T-cell (primary cell): ENCODE measurements around the gene UMAD1. TPM values are rescaled to one million over a fixed set of nuclear protein-coding genes. Genes with fewer than 3 reads are reported as not detected.

Experiments used
- ATAC-seq, 4 experiments: fragments of 200-7000 bp in 3 of 4; fragments of 150-1000 bp in 1 of 4; cut with Tn5 transposase; replicated peaks in 1 of 4; 1 replicate in 3 of 4; 2 replicates in 1 of 4; pipeline ENCODE4 v1.10.0; 2021; ENCODE audit warnings: moderate library complexity in 3 of 4, mild to moderate bottlenecking in 2 of 4, moderate number of reproducible peaks in 1 of 4
- CTCF ChIA-PET, 2 donors: fragments of 300-600 bp; sonication (Branson Sonifier 250); formaldehyde crosslinking; loops; one replicate each; lab custom pipeline; 2022; ENCODE audit warnings: antibody characterized with exemption in 2 of 2; lab: Charles Lee
- POLR2A ChIA-PET, 2 donors: fragments of 300-600 bp; sonication (Branson Sonifier 250); formaldehyde crosslinking; loops; one replicate each; lab custom pipeline; 2022; ENCODE audit warnings: antibody characterized with exemption in 2 of 2; lab: Charles Lee
- DNase-seq, 35 experiments: peaks; one replicate each; pipeline versions ENCODE4 v3.0.0 to v3.0.0-alpha.2; 2013 to 2023
- H3K27ac ChIP-seq: one replicate; pipeline ENCODE4 v1.5.1; 2013; ENCODE audit warnings: low read length
- H3K27me3 ChIP-seq, 2 experiments: replicated peaks in 1 of 2; 1 replicate in 1 of 2; 2 replicates in 1 of 2; pipeline versions ENCODE4 v1.6.1 to v1.7.0; 2013; ENCODE audit warnings: low read length in 1 of 2, mixed read lengths in 1 of 2; ENCODE audit not compliant: control insufficient read depth in 2 of 2, insufficient read depth in 2 of 2; ENCODE audit errors: extremely low read depth in 1 of 2
- H3K36me3 ChIP-seq, 2 donors: 1 replicate in 1 of 2; 2 replicates in 1 of 2; pipeline versions ENCODE4 v1.6.1 to v1.7.0; 2013; ENCODE audit warnings: low read length in 1 of 2; ENCODE audit not compliant: control insufficient read depth in 2 of 2, insufficient read depth in 1 of 2; ENCODE audit errors: extremely low read depth in 1 of 2
- H3K4me1 ChIP-seq, 2 experiments: 1 replicate in 1 of 2; 2 replicates in 1 of 2; pipeline versions ENCODE4 v1.6.1 to v1.7.0; 2013; ENCODE audit warnings: low read length in 2 of 2, mixed read lengths in 1 of 2; ENCODE audit not compliant: insufficient read depth in 2 of 2, control insufficient read depth in 1 of 2; ENCODE audit errors: extremely low read depth in 1 of 2
- H3K4me3 ChIP-seq, 2 donors: 1 replicate in 1 of 2; 2 replicates in 1 of 2; pipeline versions ENCODE4 v1.5.1 to v1.7.0; 2013; ENCODE audit warnings: mild to moderate bottlenecking in 2 of 2, low read length in 1 of 2, moderate library complexity in 1 of 2; ENCODE audit not compliant: control insufficient read depth in 1 of 2; ENCODE audit errors: extremely low read depth in 1 of 2
- H3K9me3 ChIP-seq: 2 replicates; pipeline ENCODE4 v1.7.0; 2013
- H3K27ac Mint-ChIP-seq, 2 donors: one replicate each; pipeline ENCODE4 v1.8.0; 2020 to 2021; ENCODE audit warnings: mild to moderate bottlenecking in 2 of 2, mixed read lengths in 2 of 2
- H3K27me3 Mint-ChIP-seq, 2 donors: one replicate each; pipeline ENCODE4 v1.8.0; 2021 to 2022; ENCODE audit warnings: mixed read lengths in 2 of 2
- H3K36me3 Mint-ChIP-seq: one replicate; pipeline ENCODE4 v1.8.0; 2021; ENCODE audit warnings: mixed read lengths
- H3K4me1 Mint-ChIP-seq, 3 donors: one replicate each; pipeline ENCODE4 v1.8.0; 2020 to 2022; ENCODE audit warnings: mixed read lengths in 3 of 3, mild to moderate bottlenecking in 1 of 3
- H3K4me3 Mint-ChIP-seq, 3 donors: one replicate each; pipeline ENCODE4 v1.8.0; 2020 to 2022; ENCODE audit warnings: mild to moderate bottlenecking in 3 of 3, mixed read lengths in 3 of 3, moderate library complexity in 3 of 3
- H3K9me3 Mint-ChIP-seq, 3 donors: one replicate each; pipeline ENCODE4 v1.8.0; 2020 to 2022; ENCODE audit warnings: mixed read lengths in 3 of 3
- WGBS: methylation state at CpG from one replicate; pipeline ENCODE4 v1.1.5; 2013; ENCODE audit warnings: missing lambda C conversion rate; ENCODE audit not compliant: insufficient coverage; 5-methylcytosine and 5-hydroxymethylcytosine counted together
- total RNA-seq, 35 experiments: library from RNA in 6 of 35; stranded (reverse) in 6 of 35; fragments of 120-200 nt in 1 of 35; gene quantifications; one replicate each; pipeline versions ENCODE4 v1.2.1 to v1.2.4 and lab custom pipeline; 2013 to 2026

Gene UMAD1
- total RNA-seq, 5 donors from 2014 or later (not counting 1 experiment from before 2014, with no cell fraction given): 13.8 to 19.8 (median 16.6) TPM

DNA sequence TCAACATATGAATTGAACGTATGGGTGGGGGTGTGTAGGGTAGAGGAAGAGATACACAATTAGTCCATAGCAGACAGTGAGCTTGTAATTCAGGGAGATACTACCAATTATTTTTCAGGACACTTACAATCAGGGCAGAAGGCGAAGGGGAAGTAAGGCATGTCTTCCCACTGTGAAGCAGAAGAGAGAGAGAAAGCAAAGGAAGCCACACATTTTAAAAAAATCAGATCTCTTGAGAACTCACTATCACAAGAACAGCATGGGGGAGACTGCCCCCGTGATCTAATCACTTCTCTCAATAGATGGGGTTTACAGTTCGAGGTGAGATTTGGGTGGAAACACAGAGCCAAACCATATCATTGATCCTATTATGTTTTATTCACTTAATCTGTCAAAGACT lies 194.2 kb downstream of the UMAD1 start:
- ChIA-PET CTCF (interaction anchor here in 1 of 2 donors (0.8 kb wide), 1 partner anchor 33 kb away, joined by 3 read pairs; no protein-coding TSS in a partner anchor), POLR2A (no interaction called here)
- Histone ChIP-seq H3K27me3 (no peaks in the 10 kb centered on the region), H3K4me3 (no peak overlapping the region), H3K9me3 (no peaks in the 10 kb centered on the region), H3K27ac (no peak overlapping the region), H3K4me1 (no peaks in the 10 kb centered on the region), H3K36me3 (peaks cover 0 to 2% of the 10 kb centered on the region in 2 donors)
- ATAC-seq: no peak
- DNase-seq: no peak
- Mint-ChIP-seq H3K27ac (no peak overlapping the region), H3K9me3 (no peaks in the 10 kb centered on the region), H3K4me1 (peaks cover 7 to 9% (median 7%) of the 10 kb centered on the region in 3 donors), H3K27me3 (no peaks in the 10 kb centered on the region), H3K4me3 (no peak overlapping the region), H3K36me3 (peaks cover 23% of the 10 kb centered on the region)
- no CpG with 5 or more reads among the region's 4 CpGs for WGBS

DNA sequence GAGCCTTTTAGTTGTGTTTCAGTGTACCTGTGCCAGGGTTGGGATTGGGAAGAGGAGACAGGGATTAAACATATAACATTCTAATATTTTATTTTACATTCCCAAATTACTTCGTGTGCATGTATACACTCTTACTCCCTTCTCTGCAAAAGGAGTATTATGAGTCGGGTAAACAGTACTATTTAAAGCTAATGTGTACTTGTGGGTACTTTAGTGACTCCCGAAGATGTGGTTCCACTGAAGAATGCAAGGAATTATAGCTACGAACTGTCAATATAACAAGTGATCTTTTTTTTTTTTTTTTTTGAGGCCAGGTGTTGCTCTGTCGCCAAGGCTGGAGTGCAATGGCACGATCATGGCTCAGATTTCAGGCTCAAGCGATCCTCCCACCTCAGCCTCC lies 200.5 kb downstream of the UMAD1 start:
- Histone ChIP-seq H3K36me3 (no peaks in the 10 kb centered on the region), H3K4me1 (no peaks in the 10 kb centered on the region), H3K27me3 (no peaks in the 10 kb centered on the region), H3K27ac (no peak overlapping the region), H3K4me3 (no peak overlapping the region), H3K9me3 (no peaks in the 10 kb centered on the region)
- Mint-ChIP-seq H3K27me3 (no peaks in the 10 kb centered on the region), H3K4me1 (peaks cover 0 to 6% (median 2%) of the 10 kb centered on the region in 3 donors), H3K4me3 (no peak overlapping the region), H3K9me3 (no peaks in the 10 kb centered on the region), H3K36me3 (peaks cover 11% of the 10 kb centered on the region), H3K27ac (no peak overlapping the region)
- POLR2A ChIA-PET: interaction anchor here (0.7 to 1.0 kb wide), 3 partner anchors 25 to 188 kb away, joined by 3 to 7 read pairs (median 4); no protein-coding TSS in a partner anchor
- DNase-seq (no peak), ATAC-seq (no peak)
- CTCF ChIA-PET: no interaction called here
- WGBS: no CpG with 5 or more reads among the region's 7 CpGs

DNA sequence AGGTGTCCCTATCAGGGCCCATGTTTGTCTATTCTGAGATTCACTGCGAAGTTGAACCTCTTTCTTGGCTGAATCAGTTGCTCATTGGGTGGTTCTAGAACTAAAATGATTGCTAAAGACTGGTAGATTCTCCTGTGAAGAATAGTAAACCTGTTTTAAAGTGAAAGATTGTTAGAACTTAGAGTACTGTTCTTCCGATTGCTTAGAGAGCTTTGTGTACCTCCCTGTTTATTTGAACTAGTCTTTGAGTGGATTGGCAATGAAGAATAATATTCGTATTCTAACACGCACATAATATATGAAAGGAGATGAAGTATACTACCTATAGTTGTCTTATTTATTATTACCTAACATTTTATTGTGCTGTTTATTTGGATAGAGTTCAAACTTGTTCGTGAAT lies 202.7 kb downstream of the UMAD1 start:
- ChIA-PET POLR2A (no interaction called here), CTCF (interaction anchor here in 1 of 2 donors (0.7 kb wide), 1 partner anchor 70 kb away, joined by 3 read pairs; no protein-coding TSS in a partner anchor)
- Mint-ChIP-seq H3K4me1 (peaks cover 8 to 15% (median 12%) of the 10 kb centered on the region in 3 donors), H3K36me3 (peaks cover 11% of the 10 kb centered on the region), H3K27me3 (no peaks in the 10 kb centered on the region), H3K4me3 (no peak overlapping the region), H3K9me3 (no peaks in the 10 kb centered on the region), H3K27ac (no peak overlapping the region)
- Histone ChIP-seq H3K9me3 (no peaks in the 10 kb centered on the region), H3K27me3 (no peaks in the 10 kb centered on the region), H3K4me1 (peaks cover under 1 to 5% of the 10 kb centered on the region in 2 experiments), H3K4me3 (no peak overlapping the region), H3K27ac (no peak overlapping the region), H3K36me3 (no peaks in the 10 kb centered on the region)
- DNase-seq (no peak), ATAC-seq (no peak)
- WGBS: 100% methylated on average over 1 of the region's 5 CpGs

- DNase-seq: no peak
- peaks cover 11% of the 10 kb centered on the region for H3K36me3 Mint-ChIP-seq
- H3K4me1 ChIP-seq: peaks cover 5% of the 10 kb centered on the region in 2 experiments
- H3K4me1 Mint-ChIP-seq: peaks cover 13 to 19% (median 17%) of the 10 kb centered on the region in 3 donors
- no peak overlapping the region for H3K4me3 Mint-ChIP-seq
- CTCF ChIA-PET: no interaction called here
- H3K27me3 ChIP-seq: no peaks in the 10 kb centered on the region
- H3K9me3 ChIP-seq: no peaks in the 10 kb centered on the region
- no peak overlapping the region for H3K27ac ChIP-seq
- H3K27me3 Mint-ChIP-seq: no peaks in the 10 kb centered on the region
- H3K9me3 Mint-ChIP-seq: no peaks in the 10 kb centered on the region
- POLR2A ChIA-PET: interaction anchor here in 1 of 2 donors (0.6 kb wide), 1 partner anchor 287 kb away, joined by 3 read pairs; no protein-coding TSS in a partner anchor
- H3K36me3 ChIP-seq: no peaks in the 10 kb centered on the region
- no peak overlapping the region for H3K4me3 ChIP-seq
- H3K27ac Mint-ChIP-seq: no peak overlapping the region
- no peak for ATAC-seq
- WGBS: 100% methylated on average over 1 of the region's 5 CpGs
Observed at GRCh38 chr7:7843972-7844371, 203.4 kb downstream of the UMAD1 start.

DNA sequence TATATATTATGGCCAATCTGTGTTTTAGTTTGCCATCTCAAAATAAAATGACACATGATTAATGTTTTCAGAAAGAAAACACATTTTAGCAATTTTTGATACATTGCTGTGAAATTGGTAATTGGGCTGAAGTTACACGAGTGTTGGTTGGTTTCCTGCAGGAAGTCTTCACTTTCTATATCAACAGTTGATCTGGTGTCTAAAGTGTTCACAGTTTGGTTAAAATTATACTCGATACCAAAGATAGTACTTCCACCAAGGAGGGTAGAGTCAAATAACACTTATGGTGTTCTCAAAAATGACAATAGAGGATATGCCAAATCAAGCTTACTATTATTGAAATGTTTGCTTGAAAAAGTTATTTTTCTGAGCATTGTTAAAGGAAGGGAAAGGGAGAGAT lies 207.7 kb downstream of the UMAD1 start:
- POLR2A ChIA-PET: no interaction called here
- no peak overlapping the region for H3K4me3 ChIP-seq
- no CpG with 5 or more reads among the region's 2 CpGs for WGBS
- peaks cover 5% of the 10 kb centered on the region in 2 experiments for H3K4me1 ChIP-seq
- Mint-ChIP-seq H3K36me3 (peaks cover 13% of the 10 kb centered on the region), H3K4me3 (peak overlapping the region in 1 of 3 donors; percentile 3), H3K27me3 (no peaks in the 10 kb centered on the region), H3K27ac (peak overlapping the region; percentile 65 to 80), H3K9me3 (no peaks in the 10 kb centered on the region), H3K4me1 (peaks cover 21 to 34% (median 25%) of the 10 kb centered on the region in 3 donors)
- no peaks in the 10 kb centered on the region for H3K36me3 ChIP-seq
- no peaks in the 10 kb centered on the region for H3K9me3 ChIP-seq
- CTCF ChIA-PET: no interaction called here
- H3K27me3 ChIP-seq: no peaks in the 10 kb centered on the region
- peak in 1 of 35 experiments; percentile 11 for DNase-seq
- no peak overlapping the region for H3K27ac ChIP-seq
- peak in 1 of 4 experiments; percentile 44 for ATAC-seq

DNA sequence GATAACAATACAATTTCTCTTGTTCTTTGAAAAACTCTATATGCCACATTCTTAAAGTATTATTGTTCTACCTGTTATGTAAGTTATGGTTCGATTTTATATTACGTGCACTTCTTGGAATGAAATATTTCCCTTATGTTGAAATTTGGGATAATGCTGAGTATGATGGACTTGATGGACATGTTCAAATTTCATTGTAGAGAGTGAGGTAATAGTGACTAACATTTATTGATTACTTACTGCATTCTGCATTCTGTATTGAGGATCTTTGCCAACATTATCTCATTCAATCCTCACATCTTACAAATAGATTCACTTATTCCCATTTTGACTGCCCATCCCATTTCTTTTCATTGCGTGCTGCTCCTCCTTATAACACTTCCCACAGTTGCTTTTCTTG lies 208.3 kb downstream of the UMAD1 start:
- Histone ChIP-seq H3K4me3 (no peak overlapping the region), H3K4me1 (peaks cover 5% of the 10 kb centered on the region in 2 experiments), H3K27me3 (no peaks in the 10 kb centered on the region), H3K27ac (no peak overlapping the region), H3K36me3 (no peaks in the 10 kb centered on the region), H3K9me3 (no peaks in the 10 kb centered on the region)
- CTCF ChIA-PET: no interaction called here
- H3K27me3 Mint-ChIP-seq: no peaks in the 10 kb centered on the region
- no peak for DNase-seq
- H3K9me3 Mint-ChIP-seq: peaks cover 0 to 3% (median 0%) of the 10 kb centered on the region in 3 donors
- POLR2A ChIA-PET: interaction anchor here in 1 of 2 donors (0.6 kb wide), 1 partner anchor 1973 kb away, joined by 3 read pairs; no protein-coding TSS in a partner anchor
- peaks cover 16 to 34% (median 24%) of the 10 kb centered on the region in 3 donors for H3K4me1 Mint-ChIP-seq
- H3K36me3 Mint-ChIP-seq: peaks cover 16% of the 10 kb centered on the region
- no peak overlapping the region for H3K27ac Mint-ChIP-seq
- no peak for ATAC-seq
- no CpG with 5 or more reads among the region's 3 CpGs for WGBS
- no peak overlapping the region for H3K4me3 Mint-ChIP-seq
